Measurements from ENCODE around the gene SYNRG.
"Not testable (repeated sequence)": the region's sequence is repeated elsewhere in the genome, so short reads cannot be mapped to it uniquely, and the experiment has no call there.

Gene SYNRG, protein sequence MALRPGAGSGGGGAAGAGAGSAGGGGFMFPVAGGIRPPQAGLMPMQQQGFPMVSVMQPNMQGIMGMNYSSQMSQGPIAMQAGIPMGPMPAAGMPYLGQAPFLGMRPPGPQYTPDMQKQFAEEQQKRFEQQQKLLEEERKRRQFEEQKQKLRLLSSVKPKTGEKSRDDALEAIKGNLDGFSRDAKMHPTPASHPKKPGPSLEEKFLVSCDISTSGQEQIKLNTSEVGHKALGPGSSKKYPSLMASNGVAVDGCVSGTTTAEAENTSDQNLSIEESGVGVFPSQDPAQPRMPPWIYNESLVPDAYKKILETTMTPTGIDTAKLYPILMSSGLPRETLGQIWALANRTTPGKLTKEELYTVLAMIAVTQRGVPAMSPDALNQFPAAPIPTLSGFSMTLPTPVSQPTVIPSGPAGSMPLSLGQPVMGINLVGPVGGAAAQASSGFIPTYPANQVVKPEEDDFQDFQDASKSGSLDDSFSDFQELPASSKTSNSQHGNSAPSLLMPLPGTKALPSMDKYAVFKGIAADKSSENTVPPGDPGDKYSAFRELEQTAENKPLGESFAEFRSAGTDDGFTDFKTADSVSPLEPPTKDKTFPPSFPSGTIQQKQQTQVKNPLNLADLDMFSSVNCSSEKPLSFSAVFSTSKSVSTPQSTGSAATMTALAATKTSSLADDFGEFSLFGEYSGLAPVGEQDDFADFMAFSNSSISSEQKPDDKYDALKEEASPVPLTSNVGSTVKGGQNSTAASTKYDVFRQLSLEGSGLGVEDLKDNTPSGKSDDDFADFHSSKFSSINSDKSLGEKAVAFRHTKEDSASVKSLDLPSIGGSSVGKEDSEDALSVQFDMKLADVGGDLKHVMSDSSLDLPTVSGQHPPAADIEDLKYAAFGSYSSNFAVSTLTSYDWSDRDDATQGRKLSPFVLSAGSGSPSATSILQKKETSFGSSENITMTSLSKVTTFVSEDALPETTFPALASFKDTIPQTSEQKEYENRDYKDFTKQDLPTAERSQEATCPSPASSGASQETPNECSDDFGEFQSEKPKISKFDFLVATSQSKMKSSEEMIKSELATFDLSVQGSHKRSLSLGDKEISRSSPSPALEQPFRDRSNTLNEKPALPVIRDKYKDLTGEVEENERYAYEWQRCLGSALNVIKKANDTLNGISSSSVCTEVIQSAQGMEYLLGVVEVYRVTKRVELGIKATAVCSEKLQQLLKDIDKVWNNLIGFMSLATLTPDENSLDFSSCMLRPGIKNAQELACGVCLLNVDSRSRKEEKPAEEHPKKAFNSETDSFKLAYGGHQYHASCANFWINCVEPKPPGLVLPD (N-terminal part only)

DNA sequence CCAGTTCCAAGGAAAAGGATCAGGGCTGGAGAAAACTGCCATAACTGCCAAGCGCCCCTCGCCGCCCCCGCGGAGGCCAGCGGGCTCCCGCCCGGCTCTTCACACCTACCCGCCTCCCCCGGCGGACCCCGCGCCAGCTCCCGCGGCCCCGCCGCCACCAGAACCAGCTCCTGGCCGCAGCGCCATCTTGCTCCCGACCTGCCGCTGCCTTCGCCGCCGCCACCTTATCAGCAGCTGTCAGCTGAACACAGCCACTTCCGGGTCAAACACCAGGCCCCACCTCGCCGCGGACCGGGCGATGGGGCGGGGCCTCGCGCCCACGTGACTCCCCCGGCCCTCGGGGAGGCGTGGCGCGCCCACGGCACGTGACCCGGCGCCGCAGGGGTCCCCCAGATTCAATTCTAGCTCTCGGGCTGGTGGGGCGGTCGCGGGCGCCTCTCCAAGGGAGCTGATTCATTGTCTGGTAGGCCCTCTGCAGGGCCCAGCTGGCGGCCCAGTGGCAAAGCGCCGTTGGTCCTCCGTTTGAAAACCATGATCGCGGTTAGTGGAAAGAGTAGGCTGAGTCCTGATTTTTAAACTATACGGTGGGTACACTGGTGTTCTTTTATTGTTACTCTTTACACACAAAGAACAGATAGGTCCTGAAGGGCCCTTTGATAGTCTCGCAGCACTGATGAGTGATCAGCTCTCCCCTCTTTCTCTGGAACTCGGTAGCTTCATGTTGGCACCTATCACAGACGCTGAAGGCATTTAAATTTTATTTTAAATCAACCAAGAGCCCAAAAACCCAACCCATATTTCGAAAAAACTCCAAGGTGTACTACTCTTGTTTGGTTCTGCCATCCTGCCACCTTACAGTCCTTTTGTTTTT is at the start of gene SYNRG:
Gene SYNRG (minus strand): TSS at position 249 of the 871 bp plus-strand sequence. CDS start 63 bp downstream, at position 186.
- DNase-seq = peak; percentile 95

GRCh38 chr17:37657202-37657601 is 48.0 kb upstream of the SYNRG start:
- DNase-seq = no peak

- DNase-seq = no peak
Measured at GRCh38 chr17:37651849-37652248, 42.6 kb upstream of the SYNRG start.

- DNase-seq = no peak
Measured at GRCh38 chr17:37650419-37651003, 41.3 kb upstream of the SYNRG start.

GRCh38 chr17:37648555-37648954 is 39.3 kb upstream of the SYNRG start:
- no peak for DNase-seq

- DNase-seq = no peak
Measured at GRCh38 chr17:37647856-37648255, 38.6 kb upstream of the SYNRG start.

- DNase-seq = no peak
Measured at GRCh38 chr17:37643869-37644268, 34.7 kb upstream of the SYNRG start.

- peak; percentile 94 for DNase-seq
Measured at GRCh38 chr17:37643118-37643766, 34.0 kb upstream of the SYNRG start, which contains the start of gene DDX52. Gene DDX52, minus strand, starts transcription at chr17:37643446. Its CDS starts 26 bp downstream, at chr17:37643420.

- DNase-seq = peak; percentile 17
Measured at GRCh38 chr17:37642681-37643080, 33.5 kb upstream of the SYNRG start.

GRCh38 chr17:37640015-37640414 is 30.8 kb upstream of the SYNRG start:
- DNase-seq = no peak

GRCh38 chr17:37637956-37638355 is 28.7 kb upstream of the SYNRG start:
- DNase-seq = no peak

GRCh38 chr17:37616430-37616829 is 7.2 kb upstream of the SYNRG start:
- not testable (repeated sequence) for DNase-seq

- DNase-seq = no peak
Measured at GRCh38 chr17:37614823-37615222, 5.6 kb upstream of the SYNRG start.

GRCh38 chr17:37614391-37614790 is 5.2 kb upstream of the SYNRG start:
- no peak for DNase-seq

DNA sequence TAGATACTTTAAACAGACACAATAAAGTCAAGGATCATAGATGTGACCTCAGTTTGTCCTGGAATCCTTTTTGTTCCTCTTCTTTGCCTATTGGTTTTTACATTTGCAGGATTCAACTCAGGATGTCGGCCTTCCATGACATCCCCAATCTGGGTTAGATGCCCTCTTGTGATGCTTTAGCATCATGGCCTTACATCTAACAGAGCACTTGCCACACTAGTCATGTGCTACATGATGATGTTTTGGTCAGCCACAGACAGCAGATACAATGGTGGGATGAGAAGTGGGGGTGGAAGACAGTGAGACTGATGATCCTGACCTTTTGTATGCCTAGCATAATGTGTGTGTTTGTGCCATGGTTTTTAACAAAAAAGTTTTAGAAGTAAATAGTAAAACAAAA is 1.8 kb upstream of the SYNRG start:
- no peak for DNase-seq

DNA sequence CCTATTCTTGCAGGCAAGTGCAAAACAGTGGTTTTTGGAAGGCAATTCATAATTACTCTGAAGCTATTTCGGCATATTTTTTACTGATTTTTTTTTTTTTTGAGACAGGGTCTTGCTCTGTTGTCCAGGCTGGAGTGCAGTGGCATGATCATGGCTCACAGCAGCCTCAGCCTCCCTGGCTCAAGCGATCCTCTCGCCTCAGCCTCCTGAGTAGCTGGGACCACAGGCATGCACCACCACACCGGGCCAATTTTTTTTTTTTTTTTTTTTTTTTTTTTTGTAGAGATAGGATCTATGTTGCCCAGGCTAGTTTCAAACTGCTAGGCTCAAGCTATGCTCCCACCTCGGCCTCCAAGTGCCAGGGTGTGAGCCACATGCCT is 813 bp upstream of the SYNRG start:
- DNase-seq = not testable (repeated sequence)

GRCh38 chr17:37608351-37609169 is 658 bp downstream of the SYNRG start:
- DNase-seq = peak; percentile 16

DNA sequence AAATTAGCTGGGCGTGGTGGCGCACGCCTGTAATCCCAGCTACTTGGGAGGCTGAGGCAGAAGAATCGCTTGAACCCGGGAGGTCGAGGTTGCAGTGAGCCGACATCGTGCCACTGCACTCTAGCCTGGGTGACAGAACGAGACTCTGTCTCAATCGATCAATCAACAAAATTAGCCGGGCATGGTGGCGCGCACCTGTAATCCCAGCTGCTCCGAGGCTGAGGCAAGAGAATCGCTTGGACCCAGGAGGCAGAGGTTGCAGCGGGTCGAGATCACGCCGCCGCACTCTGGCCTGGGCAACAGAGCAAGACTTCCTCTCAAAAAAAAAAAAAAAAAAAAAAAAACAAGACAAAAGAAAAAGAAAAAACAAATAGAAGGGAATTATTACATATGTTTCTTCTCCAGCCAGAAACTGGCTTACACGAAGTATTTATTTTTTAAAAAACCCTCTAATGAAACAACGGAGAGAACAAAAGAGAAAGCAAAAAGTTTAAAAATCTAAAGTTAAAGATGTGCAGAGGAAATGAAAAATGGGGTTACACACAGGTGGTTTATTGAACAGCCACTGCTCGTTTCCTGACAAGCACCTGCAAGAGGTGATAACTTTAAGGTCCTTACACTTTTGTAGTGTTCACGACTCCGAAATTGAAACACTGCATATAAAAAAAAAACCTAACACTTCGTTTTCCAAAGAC is 1.4 kb downstream of the SYNRG start:
- DNase-seq = peak; percentile 66

DNA sequence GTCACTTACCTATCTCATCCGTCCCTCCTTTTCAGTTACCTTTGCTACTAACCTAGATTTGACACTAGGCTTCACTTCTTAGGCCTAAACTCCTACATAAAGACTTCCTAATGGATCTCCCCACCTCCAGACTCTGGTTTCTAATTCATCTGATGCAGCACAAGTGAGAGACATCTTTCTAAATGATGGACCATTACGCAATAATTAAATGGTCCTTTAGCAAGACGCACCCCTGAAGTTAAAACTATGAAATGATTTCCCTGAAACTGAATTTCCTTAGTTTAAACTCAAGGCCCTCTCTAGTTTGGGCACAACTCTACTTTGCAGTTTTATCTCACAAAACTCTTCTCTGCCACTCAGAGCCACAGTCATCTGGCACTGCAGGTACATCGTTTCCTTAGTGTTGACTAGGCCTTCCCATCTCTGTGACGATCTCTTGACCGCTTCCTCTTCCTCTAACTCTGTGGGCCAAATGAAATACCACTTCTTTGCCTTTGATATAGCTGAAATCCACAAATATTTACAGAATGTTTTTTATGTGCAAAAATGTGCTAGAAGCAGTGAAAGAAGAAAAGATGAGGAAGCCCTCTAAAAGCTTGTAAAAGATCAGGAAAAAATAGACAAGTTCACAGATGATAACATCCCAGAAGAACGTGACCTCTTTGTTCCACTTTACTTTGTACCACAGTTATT is 3.3 kb downstream of the SYNRG start:
- DNase-seq = peak; percentile 71

All from CD4-positive, alpha-beta T cell treated with Interleukin-17A for 1 hour (primary cell).